Brain pericyte (primary cell): Measurements from ENCODE around the gene NLGN1.

Source experiments
- DNase-seq: peaks from one replicate; pipeline ENCODE4 v3.0.0-alpha.2; 2012; ENCODE audit warnings: low read depth, low spot score

NLGN1 gene

DNA sequence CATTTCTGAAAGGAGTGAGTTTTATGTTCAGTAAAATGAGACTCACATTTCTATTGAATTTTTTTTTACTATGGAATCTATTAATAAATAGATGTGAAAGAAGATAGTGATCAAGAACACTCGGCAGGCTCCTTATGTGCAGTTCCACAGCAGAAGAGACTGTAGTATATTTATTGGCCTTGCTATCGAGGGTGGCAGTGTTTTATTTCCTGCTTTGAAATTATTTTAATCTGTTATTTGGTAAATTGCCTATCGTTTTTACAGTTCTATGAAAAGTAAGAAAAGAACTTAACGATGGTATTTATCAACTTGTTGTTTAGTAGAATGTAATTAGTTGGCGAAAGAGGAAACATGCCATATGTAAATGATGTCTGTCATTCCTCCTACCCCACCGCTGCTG, 238.3 kb downstream of the NLGN1 start:
- no peak for DNase-seq

GRCh38 chr3:173639098-173639497, 241.6 kb downstream of the NLGN1 start:
- no peak for DNase-seq

DNA sequence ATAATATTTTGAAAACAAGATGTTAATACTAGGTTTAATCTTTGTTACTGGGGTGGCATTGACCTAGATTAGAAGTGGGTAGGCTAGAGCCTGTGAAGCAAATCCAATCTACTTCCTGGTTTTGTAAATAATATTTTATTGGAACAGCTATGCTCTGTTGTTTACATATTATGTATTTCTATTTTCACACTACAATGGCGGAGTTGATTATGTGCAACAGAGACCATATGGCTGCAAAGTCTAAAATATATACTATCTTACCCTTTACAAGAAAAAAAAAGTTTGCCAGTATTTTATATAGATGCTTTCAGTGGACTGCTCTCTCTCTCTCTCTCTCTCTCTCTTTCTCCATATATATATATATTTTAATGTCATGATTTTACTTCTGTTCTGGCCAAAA, 244.2 kb downstream of the NLGN1 start:
- no peak for DNase-seq

DNA sequence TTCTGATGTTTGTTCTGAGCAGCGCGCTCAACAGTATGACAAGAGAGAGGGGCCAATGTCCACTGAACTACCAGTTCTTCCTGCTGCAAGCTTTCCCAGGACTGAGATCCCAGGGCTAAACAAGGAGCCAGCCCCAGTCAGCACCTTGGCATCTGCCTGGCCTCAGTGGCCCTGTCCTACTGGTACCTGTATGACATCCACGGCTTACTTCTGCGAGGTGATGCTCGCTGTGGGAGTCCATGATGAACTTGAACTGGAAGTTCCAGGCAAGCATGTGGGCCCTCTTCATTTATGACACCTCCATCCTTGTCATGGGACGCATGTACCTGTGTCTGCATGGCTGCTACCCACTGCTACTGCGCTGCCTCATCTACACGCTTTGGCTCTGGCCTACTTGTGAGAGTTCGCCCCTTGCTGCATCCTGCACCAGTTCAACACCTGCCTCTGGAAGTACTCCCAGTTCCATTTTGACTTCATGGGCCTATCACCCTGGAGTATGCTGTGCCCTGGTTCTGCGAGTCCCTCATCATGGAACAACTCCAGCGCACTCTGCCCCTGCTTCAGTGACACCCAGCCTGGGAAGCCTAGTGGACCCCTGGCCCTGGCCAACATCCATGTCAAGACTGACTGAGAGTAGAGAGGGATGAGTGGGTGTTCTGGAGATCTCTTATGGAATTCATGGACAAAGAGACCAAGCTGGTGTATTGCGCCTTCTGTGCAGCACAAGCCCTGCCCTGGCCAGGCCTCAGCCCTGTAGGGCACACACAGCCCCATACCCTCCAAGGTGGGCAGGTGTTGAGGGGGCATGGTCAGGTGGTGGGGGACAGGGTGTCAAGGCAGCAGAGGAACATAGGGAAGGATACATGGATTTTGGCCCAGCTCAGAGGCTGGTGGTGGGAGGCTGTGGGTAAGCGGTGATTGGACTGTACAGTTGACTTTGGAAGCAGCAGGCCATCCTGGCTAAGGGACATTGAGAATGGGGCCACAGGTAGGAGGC, 246.8 kb downstream of the NLGN1 start:
- DNase-seq = no peak

DNA sequence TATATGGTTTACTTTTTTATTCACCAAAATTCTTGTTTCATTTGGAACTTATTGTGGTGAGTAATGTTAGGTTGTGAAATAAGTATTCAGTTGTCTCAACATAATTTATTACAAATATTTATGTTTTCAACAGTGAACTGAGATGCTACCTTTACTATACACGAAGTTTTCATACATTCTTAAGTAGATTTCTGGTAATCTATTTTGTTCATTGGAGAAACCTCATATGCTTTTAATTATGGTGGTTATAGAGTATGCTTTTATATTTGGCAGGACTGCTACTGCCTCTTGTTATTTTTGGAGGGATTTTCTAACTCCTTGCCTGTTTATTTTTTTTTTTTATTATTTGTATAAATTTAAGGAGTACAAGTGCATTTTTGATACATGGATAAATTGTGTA, 253.1 kb downstream of the NLGN1 start:
- DNase-seq = no peak

- DNase-seq = no peak
Measured at GRCh38 chr3:173652093-173652492, 254.5 kb downstream of the NLGN1 start.

DNA sequence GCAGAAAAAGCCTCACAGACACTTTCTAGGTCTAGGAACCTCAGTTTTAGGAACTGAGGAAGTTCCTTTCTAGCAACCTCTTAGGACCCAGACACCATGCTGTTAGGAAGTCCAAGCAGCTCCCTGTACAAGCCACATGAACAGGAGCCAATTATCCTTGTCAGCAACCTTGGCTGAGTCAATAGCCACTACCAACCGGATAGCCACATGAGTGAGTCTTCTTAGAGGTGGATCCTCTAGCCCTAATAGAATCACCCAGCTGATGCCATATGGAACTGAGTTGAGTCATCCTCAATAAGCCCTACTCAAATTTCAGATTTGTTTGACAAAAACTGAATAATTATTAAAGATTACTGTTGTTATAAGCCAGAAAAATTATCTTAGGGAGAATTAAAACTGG, 256.2 kb downstream of the NLGN1 start:
- no peak for DNase-seq

DNA sequence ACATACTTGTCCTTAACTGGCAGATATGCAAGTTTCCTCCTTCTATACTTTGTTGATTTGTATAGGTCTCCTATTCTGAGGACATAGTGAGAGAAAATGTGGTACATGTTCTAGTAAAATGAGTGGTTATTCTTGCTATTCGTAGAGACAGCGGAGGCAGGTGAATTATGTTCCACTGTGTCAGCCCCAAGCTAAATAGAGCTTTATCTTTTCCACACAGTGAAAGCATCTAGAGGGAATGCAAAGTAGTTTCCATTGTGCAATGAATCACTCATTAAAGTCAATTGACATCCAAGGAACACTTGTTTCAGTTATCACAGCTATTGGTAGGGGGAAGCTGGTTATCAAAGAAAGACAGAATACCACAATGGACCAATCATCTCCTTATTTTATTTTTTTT, 262.4 kb downstream of the NLGN1 start:
- no peak for DNase-seq

GRCh38 chr3:173660645-173661299, 263.2 kb downstream of the NLGN1 start:
- DNase-seq = no peak

GRCh38 chr3:173663696-173664111, 266.2 kb downstream of the NLGN1 start:
- DNase-seq = no peak

DNA sequence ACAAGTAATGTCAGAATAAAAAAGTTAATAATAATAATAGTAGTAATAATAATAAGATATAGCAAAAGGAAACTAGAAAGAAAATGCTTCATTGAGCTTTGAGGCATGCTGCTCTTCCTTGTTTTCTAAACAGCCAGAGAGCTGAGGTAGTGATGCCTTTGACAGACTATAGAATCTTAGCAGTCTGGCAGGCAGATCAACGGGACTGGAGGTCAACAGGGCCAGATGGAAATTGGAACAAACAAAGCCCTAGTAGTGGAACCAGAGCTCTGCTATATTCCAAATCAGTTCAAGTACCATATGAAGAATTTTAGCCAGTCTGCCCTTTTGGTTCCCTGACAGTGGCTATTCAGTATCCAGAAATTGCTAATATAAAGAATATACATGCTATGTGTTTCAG, 278.6 kb downstream of the NLGN1 start:
- DNase-seq = no peak

- no peak for DNase-seq
Measured at GRCh38 chr3:173681188-173681678, 283.7 kb downstream of the NLGN1 start.

GRCh38 chr3:173685456-173685855, 287.9 kb downstream of the NLGN1 start:
- no peak for DNase-seq

GRCh38 chr3:173688216-173688842, 290.8 kb downstream of the NLGN1 start:
- no peak for DNase-seq

DNA sequence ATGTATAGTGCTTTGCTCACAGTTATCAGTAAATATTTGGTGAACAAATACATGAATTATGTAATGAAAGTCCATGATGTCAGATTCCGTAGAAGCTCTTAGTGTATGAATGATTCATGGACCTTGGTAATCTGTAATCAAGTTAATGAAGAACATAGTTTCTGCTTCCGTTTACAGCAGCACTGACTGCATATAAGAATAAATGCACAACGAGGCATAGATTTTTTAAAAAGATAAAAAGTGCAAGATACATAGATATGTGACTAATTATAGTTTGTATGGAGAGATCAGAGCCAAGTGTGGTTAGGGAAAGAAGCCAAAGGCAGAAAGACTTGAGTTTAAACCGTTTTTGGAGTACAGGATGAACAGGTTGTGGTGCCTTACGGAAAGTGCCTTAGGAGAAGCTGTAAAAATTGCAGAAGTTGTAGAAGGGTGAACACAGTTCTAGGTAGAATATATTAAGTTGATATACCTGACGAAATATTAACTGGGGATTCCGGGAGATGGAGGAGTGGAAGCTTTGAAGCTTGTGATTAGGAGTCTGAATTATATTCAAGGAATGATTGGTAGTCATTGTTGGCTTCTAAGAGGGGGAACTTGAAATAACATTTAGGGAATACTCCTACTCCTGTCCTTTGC, 293.1 kb downstream of the NLGN1 start:
- no peak for DNase-seq

- DNase-seq = no peak
Measured at GRCh38 chr3:173699353-173699752, 301.8 kb downstream of the NLGN1 start.

DNA sequence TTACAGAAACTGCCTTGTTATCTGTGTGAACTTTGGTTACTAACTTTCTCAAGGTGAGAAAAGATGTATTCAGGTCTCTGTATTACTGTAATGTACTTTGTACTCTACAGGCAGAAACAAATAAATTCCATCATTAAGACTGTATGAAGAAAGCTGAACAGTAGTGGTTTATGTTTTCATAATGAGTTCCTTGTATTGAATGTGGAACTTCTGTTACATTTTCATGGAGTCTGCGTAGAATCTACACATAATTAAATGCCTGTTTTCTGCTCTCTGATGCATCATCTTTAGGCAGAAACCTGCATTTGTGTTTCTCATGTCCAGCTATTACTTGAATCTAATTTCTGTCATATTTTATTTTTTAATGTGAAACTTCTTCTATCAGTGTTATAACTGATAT, 302.8 kb downstream of the NLGN1 start:
- no peak for DNase-seq

DNA sequence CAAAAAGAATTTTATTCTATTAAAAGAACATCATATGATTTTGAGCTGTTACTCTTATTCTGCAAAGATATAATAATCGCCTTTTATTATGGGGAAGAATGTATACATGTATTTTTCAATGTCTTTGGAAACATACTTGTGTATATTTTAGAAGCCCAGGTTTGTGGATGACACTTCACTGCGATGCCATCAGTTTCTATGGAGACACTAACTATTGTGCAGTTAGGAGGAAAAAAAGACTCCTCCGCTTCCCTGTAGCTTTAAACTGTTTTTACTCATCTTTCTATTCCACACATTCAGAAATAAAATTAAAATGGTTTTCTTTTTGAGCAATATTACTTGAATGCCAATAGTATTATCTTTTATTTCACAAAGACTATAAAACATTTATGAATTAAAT, 305.0 kb downstream of the NLGN1 start:
- DNase-seq = no peak

GRCh38 chr3:173703771-173704170, 306.2 kb downstream of the NLGN1 start:
- DNase-seq = no peak

- DNase-seq = no peak
Measured at GRCh38 chr3:173706630-173707029, 309.1 kb downstream of the NLGN1 start.

DNA sequence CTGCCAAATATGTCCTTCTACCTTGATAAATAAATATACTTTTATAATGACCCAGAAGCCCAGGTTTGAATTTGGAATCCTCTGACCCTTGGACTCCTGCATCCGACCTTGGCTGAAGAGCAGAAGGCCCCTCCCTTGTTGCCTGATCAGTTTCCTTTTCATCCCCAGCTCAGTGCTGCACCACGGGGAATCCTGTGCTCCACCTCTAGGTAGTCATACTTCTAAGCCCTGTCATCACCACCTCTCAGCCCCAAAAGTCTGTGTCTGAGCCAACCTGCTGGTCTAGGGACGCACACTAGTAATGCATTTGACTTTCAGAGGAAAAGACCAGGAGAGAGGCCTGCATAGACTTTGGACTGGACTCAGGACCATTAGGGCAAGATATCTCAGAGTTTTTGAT, 310.6 kb downstream of the NLGN1 start:
- DNase-seq = no peak

GRCh38 chr3:173709026-173709425, 311.5 kb downstream of the NLGN1 start:
- no peak for DNase-seq
